Endothelial cell of umbilical vein (primary cell): Measurements from ENCODE around the gene SLC20A1.

Experiments used
- CTCF ChIP-seq, 2 donors: IDR thresholded peaks; 1 replicate in 1 of 2; 2 replicates in 1 of 2; pipeline ENCODE4 v1.5.1; 2011; ENCODE audit warnings: low read length in 2 of 2, mild to moderate bottlenecking in 2 of 2, moderate library complexity in 2 of 2, control low read depth in 1 of 2, inconsistent platforms in 1 of 2, low read depth in 1 of 2; ENCODE audit not compliant: insufficient read depth in 1 of 2; ENCODE audit errors: extremely low read depth in 1 of 2
- EZH2 ChIP-seq: IDR thresholded peaks from 2 replicates; pipeline ENCODE4 v1.6.1; 2012; ENCODE audit warnings: borderline replicate concordance, low read depth, mild to moderate bottlenecking, moderate library complexity, low read length, inconsistent platforms; ENCODE audit not compliant: severe bottlenecking
- FOS ChIP-seq: IDR thresholded peaks from 2 replicates; pipeline ENCODE4 v1.6.1; 2011; ENCODE audit warnings: mild to moderate bottlenecking, low read length, moderate library complexity, borderline replicate concordance; ENCODE audit not compliant: insufficient read depth
- GATA2 ChIP-seq: IDR thresholded peaks from 2 replicates; pipeline ENCODE4 v1.7.0; 2011; ENCODE audit warnings: low read depth, mild to moderate bottlenecking, moderate library complexity, mixed read lengths, low read length; ENCODE audit not compliant: insufficient read length, insufficient read depth
- JUN ChIP-seq: IDR thresholded peaks from 2 replicates; pipeline ENCODE4 v1.6.1; 2011; ENCODE audit warnings: borderline replicate concordance, low read depth; ENCODE audit not compliant: insufficient read length, insufficient read depth
- MAX ChIP-seq: IDR thresholded peaks from 2 replicates; pipeline ENCODE4 v1.6.1; 2011; ENCODE audit not compliant: insufficient read depth, insufficient read length
- MYC ChIP-seq: IDR thresholded peaks from one replicate; pipeline ENCODE4 v1.6.1; 2011; ENCODE audit warnings: mild to moderate bottlenecking, low read depth, low read length
- POLR2A ChIP-seq: IDR thresholded peaks from 2 replicates; pipeline ENCODE4 v1.6.1; 2012; ENCODE audit warnings: low read depth, mild to moderate bottlenecking, control low read depth, low read length
- POLR2AphosphoS5 ChIP-seq: IDR thresholded peaks from 2 replicates; pipeline ENCODE4 v1.6.1; 2012; ENCODE audit warnings: low read depth, mild to moderate bottlenecking, control low read depth, low read length, moderate library complexity; ENCODE audit not compliant: insufficient read depth

DNA sequence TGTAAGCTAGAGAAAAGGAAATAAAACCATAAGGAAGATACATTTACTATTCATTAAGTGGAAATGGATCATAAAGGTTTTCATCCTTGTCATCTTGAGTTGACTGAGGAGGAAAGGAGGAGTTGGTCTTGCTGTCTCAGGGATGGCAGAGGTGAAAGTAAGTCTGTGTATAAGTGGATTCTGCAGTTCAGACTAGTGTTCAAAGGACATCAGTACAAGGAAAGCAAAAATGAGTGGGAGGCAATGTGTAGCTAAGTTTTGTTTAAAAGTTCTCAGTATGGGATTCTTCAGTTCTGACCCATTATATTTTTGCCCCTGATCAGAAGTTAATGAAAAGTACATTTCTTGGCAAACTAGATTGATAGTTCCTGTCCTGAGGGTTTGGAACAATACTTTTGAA lies 18.9 kb downstream of the SLC20A1 start:
- TF ChIP-seq CTCF (IDR thresholded peaks at IDR 0.05; ENCODE audit: extremely low read depth in 1 of 2, insufficient read depth in 1 of 2, low read depth in 1 of 2, low read length in 2 of 2) (no peak), GATA2 (no peak), EZH2 (no peak), MYC (no peak), POLR2A (no peak), FOS (no peak), MAX (no peak), POLR2AphosphoS5 (no peak), JUN (no peak)
